Measurements from ENCODE around the gene AOC2. TPM values are rescaled to one million over a fixed set of nuclear protein-coding genes. Genes with fewer than 3 reads are reported as not detected.
"Not testable (repeated sequence)": the region's sequence is repeated elsewhere in the genome, so short reads cannot be mapped to it uniquely, and the experiment has no call there.

Gene AOC2
- total RNA-seq, 1 experiment from 2014 or later, result 3.7 TPM

DNA sequence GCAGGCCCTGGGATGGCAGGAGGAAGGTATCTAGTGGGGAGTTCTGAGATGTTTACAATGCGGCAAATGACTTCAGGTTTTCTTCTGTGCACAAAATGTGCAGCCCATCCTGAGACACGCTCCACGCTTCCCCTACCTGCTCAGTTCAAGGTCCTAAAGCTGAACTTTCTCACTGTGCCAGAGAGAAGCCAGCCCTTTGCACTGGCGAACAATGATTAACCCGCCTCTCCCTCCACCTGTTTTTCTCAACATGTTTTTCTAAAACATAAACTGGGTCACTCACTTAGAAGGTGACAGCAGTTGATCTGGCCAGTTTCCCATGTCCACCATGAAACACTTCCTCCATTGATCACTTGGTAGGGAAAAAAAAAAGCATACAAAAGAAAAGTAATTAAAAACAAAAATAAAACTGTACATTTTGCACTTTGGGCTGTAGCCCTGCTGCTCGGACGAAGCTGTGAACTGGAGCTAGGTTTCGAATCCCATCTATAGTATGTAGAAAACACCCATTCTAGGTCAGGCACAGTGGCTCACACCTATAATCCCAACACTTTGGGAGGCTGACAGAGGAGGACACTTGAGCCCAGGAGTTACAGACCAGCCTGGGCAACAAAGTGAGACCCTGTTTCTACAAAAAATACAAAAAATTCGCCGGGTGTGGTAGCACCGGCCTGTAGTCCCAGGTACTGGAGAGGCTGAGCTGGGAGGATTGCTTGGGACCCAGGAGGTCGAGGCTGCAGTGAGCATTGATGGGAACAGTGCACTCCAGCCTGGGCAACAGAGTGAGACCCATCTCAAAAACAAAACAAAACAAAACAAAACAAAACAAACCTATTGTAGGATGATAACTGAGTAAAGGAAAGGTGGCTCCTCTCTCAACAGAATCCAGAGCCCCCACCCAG is 50.2 kb downstream of the AOC2 start:
- BruUV-seq (replicated peaks), result no TSS peak
- no peak overlapping the region for H3K27ac ChIP-seq
- H3K4me2 ChIP-seq, result peak overlapping the region; percentile 45

DNA sequence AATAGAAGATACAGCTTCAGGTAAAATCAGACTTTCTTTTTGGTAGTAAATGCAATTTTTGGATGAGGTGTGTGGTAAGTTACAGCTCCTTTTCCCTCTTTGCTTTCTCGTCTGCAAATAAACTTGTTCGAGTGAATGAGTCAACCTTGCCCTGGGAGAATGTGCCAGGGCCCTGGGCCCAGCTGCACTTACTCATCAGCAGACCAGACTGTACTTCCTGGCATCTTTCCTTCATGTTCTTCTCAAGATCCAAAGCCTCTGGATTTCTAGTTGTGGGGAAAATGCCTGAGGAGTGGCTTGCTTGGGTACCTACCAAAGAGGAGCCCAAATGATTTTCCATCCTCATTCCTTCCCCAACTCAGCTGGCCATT is 50.8 kb downstream of the AOC2 start:
- Histone ChIP-seq H3K4me1 (replicated peaks; ENCODE audit: insufficient read depth) (peaks cover 12% of the 10 kb centered on the region), H3K9me3 (ENCODE audit: insufficient read depth, low read depth) (no peaks in the 10 kb centered on the region), H3F3A (ENCODE audit: insufficient read depth, low read depth) (peaks cover 11% of the 10 kb centered on the region), H4K20me1 (ENCODE audit: insufficient read depth) (no peaks in the 10 kb centered on the region), H3K27ac (no peak overlapping the region), H3K36me3 (ENCODE audit: low read depth) (no peaks in the 10 kb centered on the region), H3K27me3 (ENCODE audit: insufficient read depth, low read depth) (no peaks in the 10 kb centered on the region), H2AFZ (no peak overlapping the region), H3K79me2 (ENCODE audit: low read depth) (no peaks in the 10 kb centered on the region), H3K4me3 (0 out of 2 replicates have a peak overlapping the region, but pooled peaks have one; percentile 14), H3K4me2 (peak overlapping the region; percentile 45), H3K9me2 (ENCODE audit: insufficient read depth) (no peaks in the 10 kb centered on the region)
- ChIA-PET CTCF (interaction anchor here (0.6 kb wide), 2 partner anchors 37 to 73 kb away, joined by 9 to 15 read pairs; no protein-coding TSS in a partner anchor), POLR2A (ENCODE audit: unreplicated experiment) (interaction anchor here (0.6 to 0.7 kb wide), 2 partner anchors 71 to 884 kb away, joined by 3 to 5 read pairs; partner anchors contain the start of genes BECN1 and DUSP3)
- TF ChIP-seq, protein P1, sequence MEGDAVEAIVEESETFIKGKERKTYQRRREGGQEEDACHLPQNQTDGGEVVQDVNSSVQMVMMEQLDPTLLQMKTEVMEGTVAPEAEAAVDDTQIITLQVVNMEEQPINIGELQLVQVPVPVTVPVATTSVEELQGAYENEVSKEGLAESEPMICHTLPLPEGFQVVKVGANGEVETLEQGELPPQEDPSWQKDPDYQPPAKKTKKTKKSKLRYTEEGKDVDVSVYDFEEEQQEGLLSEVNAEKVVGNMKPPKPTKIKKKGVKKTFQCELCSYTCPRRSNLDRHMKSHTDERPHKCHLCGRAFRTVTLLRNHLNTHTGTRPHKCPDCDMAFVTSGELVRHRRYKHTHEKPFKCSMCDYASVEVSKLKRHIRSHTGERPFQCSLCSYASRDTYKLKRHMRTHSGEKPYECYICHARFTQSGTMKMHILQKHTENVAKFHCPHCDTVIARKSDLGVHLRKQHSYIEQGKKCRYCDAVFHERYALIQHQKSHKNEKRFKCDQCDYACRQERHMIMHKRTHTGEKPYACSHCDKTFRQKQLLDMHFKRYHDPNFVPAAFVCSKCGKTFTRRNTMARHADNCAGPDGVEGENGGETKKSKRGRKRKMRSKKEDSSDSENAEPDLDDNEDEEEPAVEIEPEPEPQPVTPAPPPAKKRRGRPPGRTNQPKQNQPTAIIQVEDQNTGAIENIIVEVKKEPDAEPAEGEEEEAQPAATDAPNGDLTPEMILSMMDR (conservative IDR thresholded peaks at IDR 0.05), result no peak
- TF ChIP-seq EZH2 (IDR thresholded peaks at IDR 0.05; ENCODE audit: low read depth), result no peak
- BruUV-seq (replicated peaks), result no TSS peak
- intact Hi-C loops (cut with micrococcal nuclease; ENCODE audit: unreplicated experiment), result no loop called here
- DNase-seq, result peak; percentile 36 to 72

More for the DNA sequence above, 50.2 kb downstream of the AOC2 start:
- Histone ChIP-seq H3K9me3 (ENCODE audit: insufficient read depth, low read depth) (no peaks in the 10 kb centered on the region), H3K79me2 (ENCODE audit: low read depth) (no peaks in the 10 kb centered on the region), H3K9me2 (ENCODE audit: insufficient read depth) (no peaks in the 10 kb centered on the region), H3K27me3 (ENCODE audit: insufficient read depth, low read depth) (no peaks in the 10 kb centered on the region), H4K20me1 (ENCODE audit: insufficient read depth) (no peaks in the 10 kb centered on the region), H2AFZ (no peak overlapping the region), H3F3A (ENCODE audit: insufficient read depth, low read depth) (peaks cover 11% of the 10 kb centered on the region), H3K4me3 (0 out of 2 replicates have a peak overlapping the region, but pooled peaks have one; percentile 14), H3K4me1 (replicated peaks; ENCODE audit: insufficient read depth) (peaks cover 12% of the 10 kb centered on the region), H3K36me3 (ENCODE audit: low read depth) (no peaks in the 10 kb centered on the region)
- ChIA-PET POLR2A (ENCODE audit: unreplicated experiment) (interaction anchor here (0.6 to 0.7 kb wide), 2 partner anchors 70 to 884 kb away, joined by 3 to 5 read pairs; partner anchors contain the start of genes BECN1 and DUSP3), CTCF (interaction anchor here (0.6 kb wide), 1 partner anchor 37 kb away, joined by 15 read pairs; no protein-coding TSS in a partner anchor)
- TF ChIP-seq, protein P1 (conservative IDR thresholded peaks at IDR 0.05), result no peak
- intact Hi-C loops (cut with micrococcal nuclease; ENCODE audit: unreplicated experiment), result no loop called here
- no peak for DNase-seq

DNA sequence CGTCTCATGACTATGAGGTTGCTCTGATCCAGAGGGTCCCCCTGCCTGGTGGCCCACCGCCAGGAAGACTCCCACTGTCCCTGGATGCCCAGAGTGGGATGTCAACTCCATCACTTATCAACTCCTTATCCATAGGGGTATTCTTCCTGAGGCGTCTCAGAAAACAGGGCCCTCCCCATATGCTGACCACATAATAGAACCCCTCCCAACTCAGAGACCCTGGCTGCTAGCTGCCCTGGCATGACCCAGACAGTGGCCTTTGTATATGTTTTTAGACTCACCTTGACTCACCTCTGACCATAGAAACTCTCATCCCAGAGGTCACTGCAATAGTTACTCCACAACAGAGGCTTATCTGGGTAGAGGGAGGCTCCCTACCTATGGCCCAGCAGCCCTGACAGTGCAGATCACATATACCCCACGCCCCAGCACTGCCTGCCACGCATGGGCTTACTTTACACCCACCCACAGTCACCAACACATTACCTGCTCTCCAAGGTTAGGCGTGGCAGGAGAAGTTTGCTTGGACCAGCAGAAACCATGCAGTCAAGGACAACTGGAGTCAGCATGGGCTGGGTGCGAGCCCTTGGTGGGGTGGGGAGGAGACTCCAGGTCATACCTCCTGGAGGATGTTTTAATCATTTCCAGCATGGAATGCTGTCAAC is 53.9 kb downstream of the AOC2 start:
- ChIA-PET POLR2A (ENCODE audit: unreplicated experiment) (no interaction called here), CTCF (no interaction called here)
- Histone ChIP-seq H3K27ac (no peak overlapping the region), H3K4me3 (no peak overlapping the region), H2AFZ (no peak overlapping the region), H3K36me3 (ENCODE audit: low read depth) (no peaks in the 10 kb centered on the region), H3K9me3 (ENCODE audit: insufficient read depth, low read depth) (no peaks in the 10 kb centered on the region), H3K27me3 (ENCODE audit: insufficient read depth, low read depth) (no peaks in the 10 kb centered on the region), H4K20me1 (ENCODE audit: insufficient read depth) (no peaks in the 10 kb centered on the region), H3K4me1 (replicated peaks; ENCODE audit: insufficient read depth) (peaks cover 12% of the 10 kb centered on the region), H3K4me2 (no peak overlapping the region), H3F3A (ENCODE audit: insufficient read depth, low read depth) (peaks cover 11% of the 10 kb centered on the region), H3K79me2 (ENCODE audit: low read depth) (no peaks in the 10 kb centered on the region), H3K9me2 (ENCODE audit: insufficient read depth) (no peaks in the 10 kb centered on the region)
- TF ChIP-seq EZH2 (IDR thresholded peaks at IDR 0.05; ENCODE audit: low read depth), result no peak
- TF ChIP-seq, protein P1 (conservative IDR thresholded peaks at IDR 0.05), result no peak
- no TSS peak for BruUV-seq (replicated peaks)
- no peak for DNase-seq
- intact Hi-C loops (cut with micrococcal nuclease; ENCODE audit: unreplicated experiment), result no loop called here

DNA sequence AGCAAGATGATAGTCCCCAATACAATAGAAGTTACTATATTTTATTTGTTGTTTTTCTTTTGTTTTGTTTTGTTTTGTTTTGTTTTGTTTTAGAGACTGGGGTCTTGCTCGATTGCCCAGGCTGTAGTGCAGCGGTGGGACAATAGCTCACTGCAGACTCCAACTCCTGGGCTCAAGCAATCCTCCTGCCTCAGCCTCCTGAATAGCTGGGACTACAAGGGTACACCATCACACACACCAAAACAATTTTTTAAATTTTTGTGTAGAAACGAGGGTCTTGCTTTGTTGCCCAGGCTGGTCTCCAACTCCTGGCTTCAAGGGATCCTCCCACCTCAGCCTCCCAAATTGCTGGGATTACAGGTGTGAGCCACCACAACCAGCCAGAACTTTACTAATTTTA is 55.6 kb downstream of the AOC2 start:
- H3K36me3 ChIP-seq (ENCODE audit: low read depth); H2AFZ ChIP-seq; H3K4me2 ChIP-seq; H3K27me3 ChIP-seq (ENCODE audit: insufficient read depth, low read depth); H4K20me1 ChIP-seq (ENCODE audit: insufficient read depth); intact Hi-C loops (cut with micrococcal nuclease; ENCODE audit: unreplicated experiment); H3K4me1 ChIP-seq (replicated peaks; ENCODE audit: insufficient read depth); H3K27ac ChIP-seq; H3K9me2 ChIP-seq (ENCODE audit: insufficient read depth); H3K4me3 ChIP-seq; H3K9me3 ChIP-seq (ENCODE audit: insufficient read depth, low read depth); CTCF ChIA-PET; DNase-seq; H3K79me2 ChIP-seq (ENCODE audit: low read depth); BruUV-seq (replicated peaks); H3F3A ChIP-seq (ENCODE audit: insufficient read depth, low read depth): not testable (repeated sequence)
- POLR2A ChIA-PET (ENCODE audit: unreplicated experiment), result interaction anchor here (0.7 kb wide), 1 partner anchor 490 kb away, joined by 4 read pairs; no protein-coding TSS in a partner anchor
